HepG2 (cell line): ENCODE measurements around the gene RERE. TPM values are rescaled to one million over a fixed set of nuclear protein-coding genes. Genes with fewer than 3 reads are reported as not detected.

Experiments
- ATAC-seq: fragments of 200-7000 bp; cut with Tn5 transposase; 3 replicates; pipeline ENCODE4 v1.9.1; 2020; ENCODE audit warnings: mild to moderate bottlenecking, moderate library complexity
- BruUV-seq: library from RNA; stranded (reverse); fragments of 400-500 nt; replicated peaks from 2 replicates; lab custom pipeline; 2021; lab: Mats Ljungman, UMichigan
- CTCF ChIA-PET: fragments of 300-600 bp; formaldehyde crosslinking; extraction: SDS; loops from one replicate; lab custom pipeline; 2021; ENCODE audit warnings: low total read pairs, inconsistent platforms, low intra/inter-chr PET ratio; lab: Yijun Ruan, JAX
- POLR2A ChIA-PET: fragments of 350-600 bp; sonication (Branson Sonifier 250); formaldehyde crosslinking; loops from one replicate; lab custom pipeline; 2020; ENCODE audit warnings: antibody characterized with exemption, inconsistent platforms; lab: Yijun Ruan, JAX
- DNase-seq: peaks from one replicate; pipeline ENCODE4 v3.0.0-alpha.2; 2015; ENCODE audit warnings: low spot score
- FAIRE-seq: peaks from 3 replicates; lab custom pipeline; 2011; peaks lifted over from hg19 to GRCh38; lab: Jason Lieb, UNC
- H2AFZ ChIP-seq: one replicate; pipeline ENCODE4 v1.6.1; 2011; ENCODE audit warnings: low read length, inconsistent platforms
- H3K27ac ChIP-seq: fragments of 300-600 bp; 3 replicates; pipeline ENCODE4 v1.8.0; 2011; ENCODE audit warnings: mixed run types, mild to moderate bottlenecking, mixed read lengths, low read length, inconsistent platforms; ENCODE audit not compliant: insufficient read depth; ENCODE audit errors: extremely low read length
- H3K27me3 ChIP-seq, 2 experiments: fragments of 200-600 bp in 1 of 2; 2 replicates in 1 of 2; 3 replicates in 1 of 2; pipeline versions ENCODE4 v1.6.0 to v1.8.0; 2011; ENCODE audit warnings: low read length in 2 of 2, mild to moderate bottlenecking in 2 of 2, moderate library complexity in 2 of 2, inconsistent platforms in 1 of 2; ENCODE audit not compliant: insufficient read depth in 2 of 2, control insufficient read depth in 1 of 2
- H3K36me3 ChIP-seq, 2 experiments: fragments of 200-600 bp in 1 of 2; replicated peaks in 1 of 2; 2 replicates in 1 of 2; 3 replicates in 1 of 2; pipeline versions ENCODE4 v1.5.1 to v1.8.0; 2011; ENCODE audit warnings: low read length in 2 of 2, inconsistent platforms in 1 of 2; ENCODE audit not compliant: insufficient read depth in 2 of 2, control insufficient read depth in 1 of 2
- H3K4me1 ChIP-seq: 2 replicates; pipeline ENCODE4 v1.5.1; 2012; ENCODE audit warnings: low read length, inconsistent platforms; ENCODE audit not compliant: insufficient read depth
- H3K4me2 ChIP-seq: 2 replicates; pipeline ENCODE4 v1.6.0; 2011; ENCODE audit warnings: low read depth, low read length, inconsistent platforms
- H3K4me3 ChIP-seq, 3 experiments: fragments of 200-600 bp in 1 of 3; sonication (generic), shearing (Covaris generic) in 1 of 3; replicated peaks in 1 of 3; 2 replicates each; pipeline ENCODE4 v1.5.1; 2011 to 2016; ENCODE audit warnings: low read length in 3 of 3, inconsistent platforms in 2 of 3, low read depth in 2 of 3, mild to moderate bottlenecking in 2 of 3, control low read depth in 1 of 3, mixed read lengths in 1 of 3; ENCODE audit not compliant: insufficient read depth in 1 of 3
- H3K79me2 ChIP-seq: one replicate; pipeline ENCODE4 v1.6.1; 2011; ENCODE audit warnings: low read length, inconsistent platforms; ENCODE audit not compliant: insufficient read depth
- H3K9ac ChIP-seq: 2 replicates; pipeline ENCODE4 v1.6.0; 2011; ENCODE audit warnings: mild to moderate bottlenecking, low read depth, low read length, inconsistent platforms; ENCODE audit not compliant: insufficient read depth
- H3K9me3 ChIP-seq: 2 replicates; pipeline ENCODE4 v1.5.1; 2012; ENCODE audit warnings: mild to moderate bottlenecking, low read length
- H4K20me1 ChIP-seq: 2 replicates; pipeline ENCODE4 v1.6.0; 2011; ENCODE audit warnings: inconsistent platforms, mild to moderate bottlenecking, low read length, moderate library complexity; ENCODE audit not compliant: insufficient read depth
- DRAP1 ChIP-seq: IDR thresholded peaks from 2 replicates; pipeline ENCODE4 v1.6.1; 2016; ENCODE audit warnings: missing genetic modification reagents, missing compliant biosample characterization
- MEF2D ChIP-seq: sonication (generic); formaldehyde crosslinking; IDR thresholded peaks from 2 replicates; pipeline ENCODE4 v1.5.1; 2020; ENCODE audit warnings: mild to moderate bottlenecking, missing genetic modification reagents
- MTF1 ChIP-seq: sonication (generic); formaldehyde crosslinking; IDR thresholded peaks from 2 replicates; pipeline ENCODE4 v1.5.0; 2020; ENCODE audit warnings: missing genetic modification reagents
- NFE2L1 ChIP-seq: sonication (generic); formaldehyde crosslinking; IDR thresholded peaks from 2 replicates; pipeline ENCODE4 v1.4.0; 2020; ENCODE audit warnings: missing genetic modification reagents, mild to moderate bottlenecking, borderline replicate concordance
- PHF5A ChIP-seq: IDR thresholded peaks from one replicate; pipeline ENCODE4 v1.6.1; 2018; ENCODE audit warnings: low read depth, missing genetic modification reagents; ENCODE audit not compliant: unreplicated experiment
- SRF ChIP-seq: IDR thresholded peaks from 2 replicates; pipeline ENCODE4 v1.6.1; 2011; ENCODE audit warnings: mild to moderate bottlenecking, low read depth, low read length, moderate library complexity
- SSRP1 ChIP-seq: IDR thresholded peaks from 2 replicates; pipeline ENCODE4 v1.6.1; 2016; ENCODE audit warnings: control low read depth
- TFDP2 ChIP-seq: sonication (generic); formaldehyde crosslinking; IDR thresholded peaks from 2 replicates; pipeline ENCODE4 v1.4.0; 2020; ENCODE audit warnings: missing genetic modification reagents
- ZNF446 ChIP-seq: sonication (generic); formaldehyde crosslinking; IDR thresholded peaks from 2 replicates; pipeline ENCODE4 v1.5.0; 2020; ENCODE audit warnings: mild to moderate bottlenecking, missing genetic modification reagents
- ZNF572 ChIP-seq: sonication (generic); formaldehyde crosslinking; IDR thresholded peaks from 2 replicates; pipeline ENCODE4 v1.5.1; 2020; ENCODE audit warnings: mild to moderate bottlenecking, missing genetic modification reagents
- ZNF800 ChIP-seq: sonication (generic); formaldehyde crosslinking; IDR thresholded peaks from 2 replicates; pipeline ENCODE4 v1.4.0; 2020; ENCODE audit warnings: missing genetic modification reagents
- ZNF883 ChIP-seq: sonication (generic); formaldehyde crosslinking; IDR thresholded peaks from 2 replicates; pipeline ENCODE4 v1.5.1; 2020; ENCODE audit warnings: mild to moderate bottlenecking, missing genetic modification reagents; ENCODE audit errors: not compliant biosample characterization
- WGBS: methylation state at CpG from one replicate; pipeline ENCODE4 v1.1.6; 2017; ENCODE audit warnings: low lambda C conversion rate; 5-methylcytosine and 5-hydroxymethylcytosine counted together
- in situ Hi-C: cut with HindIII; loops from 2 replicates; pipeline ENCODE4 v1.10.0; 2017; ENCODE audit warnings: low pct_unique_long_range_greater_than_20kb; ENCODE audit not compliant: extremely low pct_ligation_motif_present
- intact Hi-C: fragments of 100-400 bp; cut with micrococcal nuclease; formaldehyde crosslinking; loops from one replicate; pipeline ENCODE4 v1.10.0; 2022; ENCODE audit not compliant: unreplicated experiment
- polyA plus RNA-seq, 8 experiments: library from polyadenylated mRNA; depleted of rRNA in 3 of 8; stranded (reverse) in 7 of 8; unstranded in 1 of 8; fragments of >200 nt; fragmentation: Illumina TruSeq in 4 of 8; extraction: Trizol in 4 of 8; gene quantifications; 2 replicates each; pipeline versions ENCODE4 v1.2.1 to v1.2.3, GENCODE V29; 2011 to 2016; ENCODE audit warnings: low read depth in 4 of 8, missing spikeins in 1 of 8, mixed read lengths in 1 of 8; ENCODE audit not compliant: insufficient read depth in 1 of 8
- total RNA-seq, 5 experiments: library from RNA; depleted of rRNA; stranded (reverse); fragments of >200 nt; fragmentation: Illumina TruSeq; extraction: Trizol; gene quantifications; 2 replicates each; pipeline ENCODE4 v1.2.3, GENCODE V29; 2016; ENCODE audit warnings: low read depth in 1 of 5

Gene RERE
- total and polyA plus RNA-seq, 2 of the 13 experiments (the other 11 are each of a cell fraction or from before 2014, with no cell fraction given) = 18.3 to 21.9 TPM

- in situ Hi-C loops = no loop called here
- ATAC-seq (no peak), FAIRE-seq (no peak), DNase-seq (no peak)
- no peak overlapping the region for H3K27ac ChIP-seq
- H4K20me1 ChIP-seq = peaks cover 23% of the 10 kb centered on the region
- no peak overlapping the region for H3K4me2 ChIP-seq
- no peaks in the 10 kb centered on the region for H3K27me3 ChIP-seq
- no peak overlapping the region for H3K4me3 ChIP-seq
- H3K9me3 ChIP-seq = no peaks in the 10 kb centered on the region
- TF ChIP-seq ZNF446 (CRISPR knock-in tag) (no peak), DRAP1 (CRISPR knock-in tag) (no peak), SSRP1 (CRISPR knock-in tag) (no peak), ZNF883 (CRISPR knock-in tag) (no peak), NFE2L1 (CRISPR knock-in tag) (no peak), SRF (no peak), MTF1 (CRISPR knock-in tag) (no peak)
- ChIA-PET CTCF (no interaction called here), POLR2A (no interaction called here)
- BruUV-seq = no TSS peak
- peaks cover 67% of the 10 kb centered on the region for H3K79me2 ChIP-seq
- peaks cover 48% of the 10 kb centered on the region for H3K4me1 ChIP-seq
- no peak overlapping the region for H2AFZ ChIP-seq
- peaks cover 10 to 11% of the 10 kb centered on the region in 2 experiments for H3K36me3 ChIP-seq
- intact Hi-C loops = no loop called here
- 94% methylated on average over 5 of the region's 5 CpGs for WGBS
- no peak overlapping the region for H3K9ac ChIP-seq
Measured at GRCh38 chr1:8523666-8524206, 293.7 kb downstream of the RERE start.

- intact Hi-C loops = no loop called here
- TF ChIP-seq ZNF446 (CRISPR knock-in tag) (no peak), ZNF800 (CRISPR knock-in tag) (no peak), MEF2D (CRISPR knock-in tag) (no peak), PHF5A (CRISPR knock-in tag) (no peak), ZNF572 (no peak), TFDP2 (CRISPR knock-in tag) (no peak)
- TF ChIP-seq, all 625 proteins: peak for 0
- Histone ChIP-seq H3K79me2 (peaks cover 58% of the 10 kb centered on the region), H3K4me1 (peaks cover 33% of the 10 kb centered on the region), H3K9ac (no peak overlapping the region), H3K4me3 (no peak overlapping the region), H3K27ac (peak overlapping the region; percentile 23), H2AFZ (no peak overlapping the region), H3K9me3 (no peaks in the 10 kb centered on the region), H4K20me1 (peaks cover 16% of the 10 kb centered on the region; the same call in 1 of the 2 replicates), H3K4me2 (no peak overlapping the region), H3K36me3 (peaks cover 14 to 26% of the 10 kb centered on the region in 2 experiments), H3K27me3 (no peaks in the 10 kb centered on the region)
- in situ Hi-C loops = no loop called here
- FAIRE-seq = no peak
- ChIA-PET POLR2A (no interaction called here), CTCF (no interaction called here)
- WGBS = 84% methylated on average over 6 of the region's 6 CpGs
- no TSS peak for BruUV-seq
- peak; percentile 24 for DNase-seq
- ATAC-seq = no peak
Measured at GRCh38 chr1:8520483-8520966, 296.9 kb downstream of the RERE start.
